OCI-LY1 (cell line): ENCODE data around the gene NUAK1.

Source experiments
- EZH2 ChIP-seq: fragments of 200-600 bp; sonication (generic), shearing (Covaris generic); IDR thresholded peaks from 2 replicates; pipeline ENCODE4 v1.8.0; 2017; ENCODE audit warnings: borderline replicate concordance, mixed run types, mild to moderate bottlenecking, antibody characterized with exemption, low read length, moderate library complexity, mixed read lengths
- TF ChIP-seq, protein P1 (sequence below): fragments of 200-600 bp; sonication (generic), shearing (Covaris generic); IDR thresholded peaks from 2 replicates; pipeline ENCODE4 v1.5.1; 2017; ENCODE audit warnings: mild to moderate bottlenecking, antibody characterized with exemption, low read length, moderate library complexity, mixed read lengths

DNA sequence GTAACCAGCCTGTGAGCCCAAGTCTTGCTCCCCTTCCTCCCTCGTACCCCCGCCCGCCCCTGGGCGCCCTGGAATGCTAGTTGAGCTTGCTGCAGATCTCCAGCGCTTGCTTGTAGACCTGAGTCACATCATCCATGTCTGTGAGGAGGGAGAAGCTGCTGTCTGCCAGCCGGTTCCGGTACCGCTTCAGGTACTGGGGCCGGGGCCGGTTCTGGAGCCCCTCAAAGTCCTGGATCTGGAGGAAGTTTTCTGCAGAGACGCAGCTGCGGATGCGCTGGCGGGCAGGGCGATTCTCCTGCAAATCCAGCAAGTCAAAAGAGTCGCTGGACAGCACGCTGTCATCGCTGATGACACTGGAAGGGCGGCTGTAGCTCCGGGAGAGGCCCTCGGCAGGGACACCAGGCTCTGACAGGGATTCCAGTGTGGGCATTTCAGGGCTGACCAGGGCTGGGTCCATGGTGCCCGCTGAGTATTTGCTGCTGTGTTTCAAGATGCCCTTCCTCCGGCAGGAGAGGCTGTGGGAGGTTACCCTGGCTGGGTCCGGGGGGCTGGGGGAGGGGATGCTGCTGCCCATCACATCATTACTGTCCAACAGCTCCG, 71.9 kb downstream of the NUAK1 start:
- no peak for TF ChIP-seq EZH2
- TF ChIP-seq, protein P1, sequence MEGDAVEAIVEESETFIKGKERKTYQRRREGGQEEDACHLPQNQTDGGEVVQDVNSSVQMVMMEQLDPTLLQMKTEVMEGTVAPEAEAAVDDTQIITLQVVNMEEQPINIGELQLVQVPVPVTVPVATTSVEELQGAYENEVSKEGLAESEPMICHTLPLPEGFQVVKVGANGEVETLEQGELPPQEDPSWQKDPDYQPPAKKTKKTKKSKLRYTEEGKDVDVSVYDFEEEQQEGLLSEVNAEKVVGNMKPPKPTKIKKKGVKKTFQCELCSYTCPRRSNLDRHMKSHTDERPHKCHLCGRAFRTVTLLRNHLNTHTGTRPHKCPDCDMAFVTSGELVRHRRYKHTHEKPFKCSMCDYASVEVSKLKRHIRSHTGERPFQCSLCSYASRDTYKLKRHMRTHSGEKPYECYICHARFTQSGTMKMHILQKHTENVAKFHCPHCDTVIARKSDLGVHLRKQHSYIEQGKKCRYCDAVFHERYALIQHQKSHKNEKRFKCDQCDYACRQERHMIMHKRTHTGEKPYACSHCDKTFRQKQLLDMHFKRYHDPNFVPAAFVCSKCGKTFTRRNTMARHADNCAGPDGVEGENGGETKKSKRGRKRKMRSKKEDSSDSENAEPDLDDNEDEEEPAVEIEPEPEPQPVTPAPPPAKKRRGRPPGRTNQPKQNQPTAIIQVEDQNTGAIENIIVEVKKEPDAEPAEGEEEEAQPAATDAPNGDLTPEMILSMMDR, result no peak
